ENCODE results near the gene ZNF582. TPM values are rescaled to one million over a fixed set of nuclear protein-coding genes. Genes with fewer than 3 reads are reported as not detected.

ZNF582 gene
- 1 to 10 TPM; 1.5 to 1.8 TPM for total RNA-seq
- 4.5 TPM for polyA plus RNA-seq (2013, experiment 1 of 2)
- polyA plus RNA-seq (2013, experiment 2 of 2), result 4.4 TPM
- total RNA-seq, result 1.5 to 12.9 (median 7.4) reads per million in 172 experiments

- Mint-ChIP-seq H3K4me1 (ENCODE audit: low read depth) (peaks cover 6% of the 10 kb centered on the region), H3K4me3 (peak within 1 kb of the TSS; percentile 97), H3K27me3 (no peaks in the 10 kb centered on the region), H3K9me3 (peaks cover 21% of the 10 kb centered on the region), H3K27ac (peak within 1 kb of the TSS; percentile 78), H3K36me3 (ENCODE audit: low read depth) (peaks cover 89% of the 10 kb centered on the region)
- H3K4me1 ChIP-seq (ENCODE audit: insufficient read depth, low read length), result peaks cover 10% of the 10 kb centered on the region
- peak within 1 kb of the TSS; percentile 92 to 93 for H3K27ac ChIP-seq (ENCODE audit: low read depth in 1 of 2, low read length in 2 of 2)
- ChIA-PET CTCF (interaction anchor here (1.0 to 1.5 kb wide), 5 partner anchors 8 to 1799 kb away, joined by 3 to 5 read pairs (median 3); partner anchors contain the start of genes ZFP28 and ZNF583), POLR2A (interaction anchor here (0.8 to 3.7 kb wide), 3 partner anchors 10 to 79 kb away, joined by 3 to 23 read pairs (median 3); partner anchors contain the start of genes ZNF583 and ZSCAN5A)
- TF ChIP-seq CTCF (IDR thresholded peaks at IDR 0.05), result peak; percentile 80
- ATAC-seq (ENCODE audit: poor library complexity) (peak; percentile 97), DNase-seq (peak; percentile 83 to 97 (median 89))
- peak within 1 kb of the TSS; percentile 66 for H3K4me3 ChIP-seq (ENCODE audit: low read length)
- peaks cover 16% of the 10 kb centered on the region for H3K36me3 ChIP-seq (ENCODE audit: insufficient read depth, low read length)
- H3K9me3 ChIP-seq (ENCODE audit: control insufficient read depth in 1 of 2, insufficient read depth in 1 of 2, low read length in 2 of 2), result peaks cover 33 to 38% of the 10 kb centered on the region in 2 experiments
- no peaks in the 10 kb centered on the region for H3K27me3 ChIP-seq (ENCODE audit: control insufficient read depth in 1 of 2, insufficient read depth in 2 of 2, low read length in 2 of 2)
- intact Hi-C loops (cut with DNase I, micrococcal nuclease), result loop anchor here (1.0 to 10.0 kb wide), 10 partner anchors 10 to 1761 kb away; partner anchors contain the start of genes ZNF835 (in 2 of the 2), ZFP28 (in 1 of the 2), ZNF329 (in 1 of the 2) and ZNF460 (in 1 of the 2)
Measured at GRCh38 chr19:56393119-56394012, at the start of gene ZNF582. TSS of gene ZNF582 (minus strand) at chr19:56393534. CDS start at chr19:56391752, 1,782 bp downstream.

GRCh38 chr19:56441206-56441792 lies 48.0 kb upstream of the ZNF582 start:
- POLR2A ChIA-PET, result no interaction called here
- intact Hi-C loops (cut with DNase I, micrococcal nuclease), result no loop called here
- peaks cover 48% of the 10 kb centered on the region for H3K36me3 Mint-ChIP-seq (ENCODE audit: low read depth)

More at GRCh38 chr19:56441206-56441792, 48.0 kb upstream of the ZNF582 start:
- H3K27ac Mint-ChIP-seq, result no peak overlapping the region
- Histone ChIP-seq H3K36me3 (ENCODE audit: insufficient read depth, low read length) (no peaks in the 10 kb centered on the region), H3K9me3 (ENCODE audit: control insufficient read depth in 1 of 2, insufficient read depth in 1 of 2, low read length in 2 of 2) (peaks cover 19 to 81% of the 10 kb centered on the region in 2 experiments), H3K4me1 (ENCODE audit: insufficient read depth, low read length) (no peaks in the 10 kb centered on the region), H3K4me3 (ENCODE audit: low read length) (no peak overlapping the region), H3K27me3 (ENCODE audit: control insufficient read depth in 1 of 2, insufficient read depth in 2 of 2, low read length in 2 of 2) (no peaks in the 10 kb centered on the region), H3K27ac (ENCODE audit: low read depth in 1 of 2, low read length in 2 of 2) (no peak overlapping the region)
- no peak overlapping the region for H3K4me3 Mint-ChIP-seq
- no peak for TF ChIP-seq CTCF (IDR thresholded peaks at IDR 0.05)
- no peak for ATAC-seq (ENCODE audit: poor library complexity)
- no peaks in the 10 kb centered on the region for H3K4me1 Mint-ChIP-seq (ENCODE audit: low read depth)
- no peaks in the 10 kb centered on the region for H3K27me3 Mint-ChIP-seq
- DNase-seq, result no peak
- CTCF ChIA-PET, result no interaction called here
- H3K9me3 Mint-ChIP-seq, result peaks cover 28% of the 10 kb centered on the region

All from CD4-positive, alpha-beta T cell (primary cell).